Measurements from ENCODE around the gene ZNF317. TPM values are rescaled to one million over a fixed set of nuclear protein-coding genes. Genes with fewer than 3 reads are reported as not detected.

Gene ZNF317
- total and polyA plus RNA-seq, 2 of the 4 experiments (the other 2 are of a cell fraction), result 13.0 to 17.6 TPM

DNA sequence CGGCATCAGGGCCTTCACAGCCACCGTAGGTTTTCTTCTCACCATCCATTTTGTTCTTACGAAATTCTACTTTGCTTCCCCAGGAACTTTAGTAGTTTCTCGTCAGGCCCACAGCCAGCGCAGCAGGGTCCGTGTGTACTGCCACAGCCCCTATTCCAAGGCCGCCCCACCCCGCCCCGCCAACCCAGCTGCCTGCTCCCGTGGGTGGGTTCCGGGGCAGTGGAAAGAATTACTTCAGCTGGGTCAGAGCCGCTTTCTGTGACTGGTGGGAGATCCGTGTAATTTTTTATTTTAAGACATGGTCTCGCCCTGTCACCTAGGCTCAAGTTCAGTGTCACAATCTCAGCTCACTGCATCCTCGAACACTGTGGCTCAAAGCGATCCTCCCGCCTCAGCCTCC is 42.8 kb downstream of the ZNF317 start:
- Histone ChIP-seq H3K27ac (ENCODE audit: insufficient read depth, low read length) (no peak overlapping the region), H4K91ac (ENCODE audit: insufficient read depth, low read depth, low read length) (no peak overlapping the region), H2AFZ (replicated peaks; ENCODE audit: low read length, poor library complexity) (no peak overlapping the region), H4K8ac (ENCODE audit: low read depth in 2 of 2, low read length in 2 of 2) (no peak overlapping the region), H3K9ac (ENCODE audit: low read depth, low read length) (no peak overlapping the region), H3K23ac (ENCODE audit: low read depth, low read length) (no peak overlapping the region), H2AK9ac (replicated peaks; ENCODE audit: low read depth, low read length, poor library complexity) (no peak overlapping the region), H3K9me1 (ENCODE audit: insufficient read depth, low read length) (no peaks in the 10 kb centered on the region), H2AK5ac (ENCODE audit: low read depth, low read length) (no peak overlapping the region), H4K5ac (ENCODE audit: low read depth, low read length) (no peak overlapping the region), H3K18ac (ENCODE audit: low read depth, low read length) (no peak overlapping the region), H3K27me3 (ENCODE audit: control insufficient read depth, insufficient read depth, low read length) (no peaks in the 10 kb centered on the region), H3K36me3 (ENCODE audit: control insufficient read depth, insufficient read depth, low read length) (no peaks in the 10 kb centered on the region), H3K9me3 (ENCODE audit: control insufficient read depth, insufficient read depth, low read length) (peaks cover 4% of the 10 kb centered on the region; the same call in 1 of the 2 replicates), H2BK15ac (ENCODE audit: low read depth, low read length) (no peak overlapping the region), H2BK120ac (ENCODE audit: low read depth, low read length) (no peak overlapping the region), H3K4me3 (ENCODE audit: insufficient read depth, low read depth, low read length) (no peak overlapping the region), H2BK20ac (ENCODE audit: low read depth, low read length) (no peak overlapping the region), H3K14ac (replicated peaks; ENCODE audit: low read depth, low read length) (no peak overlapping the region), H3K79me1 (ENCODE audit: low read depth in 1 of 2, low read length in 2 of 2) (no peaks in the 10 kb centered on the region), H3K56ac (ENCODE audit: extremely low read depth, insufficient read depth, low read length) (no peak overlapping the region), H3K4ac (ENCODE audit: low read depth, low read length) (no peak overlapping the region), H4K20me1 (ENCODE audit: insufficient read depth, low read length) (no peaks in the 10 kb centered on the region), H2BK5ac (ENCODE audit: low read depth, low read length, poor library complexity, severe bottlenecking) (no peak overlapping the region), H3K4me1 (ENCODE audit: control insufficient read depth, insufficient read depth, low read length) (no peaks in the 10 kb centered on the region), H3K4me2 (ENCODE audit: low read depth, low read length) (no peak overlapping the region)
- CTCF ChIA-PET, result no interaction called here
- intact Hi-C loops (cut with micrococcal nuclease), result no loop called here
- DNase-seq, result no peak
- TF ChIP-seq FOS (IDR thresholded peaks at IDR 0.05; ENCODE audit: low read depth, low read length) (no peak), MXI1 (IDR thresholded peaks at IDR 0.05; ENCODE audit: borderline replicate concordance, low read depth, low read length) (no peak), CHD1 (IDR thresholded peaks at IDR 0.05; ENCODE audit: low read depth, low read length) (no peak), NFE2L2 (IDR thresholded peaks at IDR 0.05; ENCODE audit: low read depth, low read length) (no peak), RCOR1 (IDR thresholded peaks at IDR 0.05; ENCODE audit: insufficient replicate concordance, low read length) (no peak), BHLHE40 (IDR thresholded peaks at IDR 0.05; ENCODE audit: low read depth, low read length) (no peak), MAZ (IDR thresholded peaks at IDR 0.05; ENCODE audit: borderline replicate concordance, low read depth, low read length) (no peak), SMC3 (IDR thresholded peaks at IDR 0.05; ENCODE audit: low read depth, low read length) (no peak), CEBPB (IDR thresholded peaks at IDR 0.05; ENCODE audit: low read depth, low read length) (no peak), POLR2A (IDR thresholded peaks at IDR 0.05; ENCODE audit: low read depth, low read length) (no peak), MAFK (IDR thresholded peaks at IDR 0.05; ENCODE audit: low read depth, low read length) (no peak), RAD21 (IDR thresholded peaks at IDR 0.05; ENCODE audit: low read length) (no peak), RFX5 (IDR thresholded peaks at IDR 0.05; ENCODE audit: low read depth, low read length) (no peak)
- TF ChIP-seq, protein P1, sequence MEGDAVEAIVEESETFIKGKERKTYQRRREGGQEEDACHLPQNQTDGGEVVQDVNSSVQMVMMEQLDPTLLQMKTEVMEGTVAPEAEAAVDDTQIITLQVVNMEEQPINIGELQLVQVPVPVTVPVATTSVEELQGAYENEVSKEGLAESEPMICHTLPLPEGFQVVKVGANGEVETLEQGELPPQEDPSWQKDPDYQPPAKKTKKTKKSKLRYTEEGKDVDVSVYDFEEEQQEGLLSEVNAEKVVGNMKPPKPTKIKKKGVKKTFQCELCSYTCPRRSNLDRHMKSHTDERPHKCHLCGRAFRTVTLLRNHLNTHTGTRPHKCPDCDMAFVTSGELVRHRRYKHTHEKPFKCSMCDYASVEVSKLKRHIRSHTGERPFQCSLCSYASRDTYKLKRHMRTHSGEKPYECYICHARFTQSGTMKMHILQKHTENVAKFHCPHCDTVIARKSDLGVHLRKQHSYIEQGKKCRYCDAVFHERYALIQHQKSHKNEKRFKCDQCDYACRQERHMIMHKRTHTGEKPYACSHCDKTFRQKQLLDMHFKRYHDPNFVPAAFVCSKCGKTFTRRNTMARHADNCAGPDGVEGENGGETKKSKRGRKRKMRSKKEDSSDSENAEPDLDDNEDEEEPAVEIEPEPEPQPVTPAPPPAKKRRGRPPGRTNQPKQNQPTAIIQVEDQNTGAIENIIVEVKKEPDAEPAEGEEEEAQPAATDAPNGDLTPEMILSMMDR (conservative IDR thresholded peaks at IDR 0.05; ENCODE audit: low read depth, low read length), result no peak
- TF ChIP-seq, protein P2, sequence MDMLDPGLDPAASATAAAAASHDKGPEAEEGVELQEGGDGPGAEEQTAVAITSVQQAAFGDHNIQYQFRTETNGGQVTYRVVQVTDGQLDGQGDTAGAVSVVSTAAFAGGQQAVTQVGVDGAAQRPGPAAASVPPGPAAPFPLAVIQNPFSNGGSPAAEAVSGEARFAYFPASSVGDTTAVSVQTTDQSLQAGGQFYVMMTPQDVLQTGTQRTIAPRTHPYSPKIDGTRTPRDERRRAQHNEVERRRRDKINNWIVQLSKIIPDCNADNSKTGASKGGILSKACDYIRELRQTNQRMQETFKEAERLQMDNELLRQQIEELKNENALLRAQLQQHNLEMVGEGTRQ (IDR thresholded peaks at IDR 0.05; ENCODE audit: low read depth, low read length), result no peak
- TF ChIP-seq, protein P3, sequence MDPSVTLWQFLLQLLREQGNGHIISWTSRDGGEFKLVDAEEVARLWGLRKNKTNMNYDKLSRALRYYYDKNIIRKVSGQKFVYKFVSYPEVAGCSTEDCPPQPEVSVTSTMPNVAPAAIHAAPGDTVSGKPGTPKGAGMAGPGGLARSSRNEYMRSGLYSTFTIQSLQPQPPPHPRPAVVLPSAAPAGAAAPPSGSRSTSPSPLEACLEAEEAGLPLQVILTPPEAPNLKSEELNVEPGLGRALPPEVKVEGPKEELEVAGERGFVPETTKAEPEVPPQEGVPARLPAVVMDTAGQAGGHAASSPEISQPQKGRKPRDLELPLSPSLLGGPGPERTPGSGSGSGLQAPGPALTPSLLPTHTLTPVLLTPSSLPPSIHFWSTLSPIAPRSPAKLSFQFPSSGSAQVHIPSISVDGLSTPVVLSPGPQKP (IDR thresholded peaks at IDR 0.05; ENCODE audit: borderline replicate concordance, low read depth, low read length), result no peak
- no peak for ATAC-seq (ENCODE audit: low read depth)
- dilution Hi-C loops (cut with HindIII; ENCODE audit: low sequenced_read_pairs, unreplicated experiment), result no loop called here
- in situ Hi-C loops (cut with MboI; ENCODE audit: low sequenced_read_pairs), result no loop called here
- no TSS peak for BruUV-seq (replicated peaks)
- POLR2A ChIA-PET (ENCODE audit: unreplicated experiment), result no interaction called here
- WGBS, 2 experiments (ENCODE audit: extremely low coverage in 2 of 2, insufficient read length in 1 of 2), result 71% methylated on average over 3 of the region's 17 CpGs; no CpG with 5 or more reads in 1 of the 2 experiments
